Neural progenitor cell (in vitro differentiated cells): ENCODE data around the gene LRBA. TPM values are rescaled to one million over a fixed set of nuclear protein-coding genes. Genes with fewer than 3 reads are reported as not detected.

ENCODE experiments used
- DNase-seq: peaks from one replicate; pipeline ENCODE4 v3.0.0-alpha.2; 2016; ENCODE audit warnings: low spot score
- H2AFZ ChIP-seq: fragments of 200-600 bp; sonication (generic); replicated peaks from 2 replicates; pipeline ENCODE4 v1.6.1; 2016; ENCODE audit warnings: antibody characterized with exemption
- H3F3A ChIP-seq: fragments of 200-600 bp; sonication (generic); 2 replicates; pipeline ENCODE4 v1.6.1; 2016; ENCODE audit warnings: antibody characterized with exemption, low read depth
- H3K27ac ChIP-seq: fragments of 200-600 bp; sonication (generic); 2 replicates; pipeline ENCODE4 v1.5.1; 2016; ENCODE audit warnings: mild to moderate bottlenecking
- H3K27me3 ChIP-seq: fragments of 200-600 bp; sonication (generic); 2 replicates; pipeline ENCODE4 v1.6.1; 2016; ENCODE audit warnings: mild to moderate bottlenecking, moderate library complexity
- H3K36me3 ChIP-seq: fragments of 200-600 bp; sonication (generic); 2 replicates; pipeline ENCODE4 v1.5.1; 2016
- H3K4me1 ChIP-seq: fragments of 200-600 bp; sonication (generic); 2 replicates; pipeline ENCODE4 v1.6.1; 2016; ENCODE audit warnings: mixed run types
- H3K4me2 ChIP-seq: fragments of 200-600 bp; sonication (generic); 2 replicates; pipeline ENCODE4 v1.6.1; 2016
- H3K4me3 ChIP-seq: fragments of 200-600 bp; sonication (generic); 2 replicates; pipeline ENCODE4 v1.5.1; 2016
- H3K79me2 ChIP-seq: fragments of 200-600 bp; sonication (generic); 2 replicates; pipeline ENCODE4 v1.6.1; 2016; ENCODE audit warnings: low read depth
- H3K9ac ChIP-seq: fragments of 200-600 bp; sonication (generic); 2 replicates; pipeline ENCODE4 v1.6.1; 2016
- H3K9me3 ChIP-seq: fragments of 200-600 bp; sonication (generic); 2 replicates; pipeline ENCODE4 v1.5.1; 2016; ENCODE audit warnings: low read depth
- H4K20me1 ChIP-seq: fragments of 200-600 bp; sonication (generic); 2 replicates; pipeline ENCODE4 v1.6.1; 2016; ENCODE audit warnings: low read depth
- H3K27ac Mint-ChIP-seq: 3 replicates; pipeline ENCODE4 v1.8.0; 2021; ENCODE audit warnings: mixed read lengths
- H3K27me3 Mint-ChIP-seq: 2 replicates; pipeline ENCODE4 v1.8.0; 2022; ENCODE audit warnings: low read depth, mild to moderate bottlenecking, inconsistent platforms, moderate library complexity, mixed read lengths; ENCODE audit not compliant: insufficient read depth
- H3K36me3 Mint-ChIP-seq: 3 replicates; pipeline ENCODE4 v1.8.0; 2021; ENCODE audit warnings: mixed read lengths
- H3K4me1 Mint-ChIP-seq: 3 replicates; pipeline ENCODE4 v1.8.0; 2021; ENCODE audit warnings: mixed read lengths
- H3K4me3 Mint-ChIP-seq: 3 replicates; pipeline ENCODE4 v1.8.0; 2021; ENCODE audit warnings: mild to moderate bottlenecking, moderate library complexity, mixed read lengths
- H3K9me3 Mint-ChIP-seq: 3 replicates; pipeline ENCODE4 v1.8.0; 2020; ENCODE audit warnings: mixed read lengths
- EZH2 ChIP-seq: fragments of 200-600 bp; sonication (generic); IDR thresholded peaks from 2 replicates; pipeline ENCODE4 v1.6.1; 2017; ENCODE audit warnings: antibody characterized with exemption, mild to moderate bottlenecking, moderate library complexity
- EZH2phosphoT487 ChIP-seq: fragments of 200-600 bp; sonication (generic); IDR thresholded peaks from 2 replicates; pipeline ENCODE4 v1.6.1; 2017; ENCODE audit warnings: antibody characterized with exemption
- total RNA-seq: library from RNA; depleted of rRNA; stranded (reverse); fragments of >200 nt; gene quantifications from 2 replicates; pipeline ENCODE4 v1.2.3, GENCODE V29; 2015; ENCODE audit warnings: low replicate concordance
- TF ChIP-seq, protein P1 (sequence below): fragments of 200-600 bp; sonication (generic); IDR thresholded peaks from 2 replicates; pipeline ENCODE4 v1.5.1; 2017; ENCODE audit warnings: antibody characterized with exemption, mild to moderate bottlenecking

LRBA gene
- total RNA-seq, 1 donor from 2014 or later = 111 TPM

DNA sequence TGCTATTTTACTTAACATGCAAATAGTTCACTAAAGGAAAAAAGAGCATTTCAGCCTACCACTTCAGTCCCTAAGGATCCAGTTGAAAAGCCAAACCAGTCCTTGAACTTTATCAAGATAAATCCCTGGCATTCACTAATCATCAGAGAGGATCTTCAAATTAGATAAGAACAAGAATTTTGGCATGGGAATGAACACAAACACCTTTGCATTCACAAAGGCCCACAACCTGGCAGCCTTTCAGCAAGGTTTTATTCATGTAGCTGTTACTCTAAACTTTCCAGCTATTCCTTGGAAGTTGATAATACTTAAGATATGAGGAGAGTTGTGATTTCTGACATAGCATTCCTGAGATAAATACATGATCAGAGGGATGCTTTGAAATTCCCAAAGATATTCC is 193.4 kb downstream of the LRBA start:
- H3K9me3 ChIP-seq = no peaks in the 10 kb centered on the region
- no peaks in the 10 kb centered on the region for H3K4me1 ChIP-seq
- H3K27ac ChIP-seq = no peak overlapping the region
- no peaks in the 10 kb centered on the region for H3K9me3 Mint-ChIP-seq
- no peaks in the 10 kb centered on the region for H4K20me1 ChIP-seq
- peaks cover 13% of the 10 kb centered on the region for H3K36me3 Mint-ChIP-seq
- TF ChIP-seq EZH2 (no peak), EZH2phosphoT487 (no peak)
- TF ChIP-seq, protein P1, sequence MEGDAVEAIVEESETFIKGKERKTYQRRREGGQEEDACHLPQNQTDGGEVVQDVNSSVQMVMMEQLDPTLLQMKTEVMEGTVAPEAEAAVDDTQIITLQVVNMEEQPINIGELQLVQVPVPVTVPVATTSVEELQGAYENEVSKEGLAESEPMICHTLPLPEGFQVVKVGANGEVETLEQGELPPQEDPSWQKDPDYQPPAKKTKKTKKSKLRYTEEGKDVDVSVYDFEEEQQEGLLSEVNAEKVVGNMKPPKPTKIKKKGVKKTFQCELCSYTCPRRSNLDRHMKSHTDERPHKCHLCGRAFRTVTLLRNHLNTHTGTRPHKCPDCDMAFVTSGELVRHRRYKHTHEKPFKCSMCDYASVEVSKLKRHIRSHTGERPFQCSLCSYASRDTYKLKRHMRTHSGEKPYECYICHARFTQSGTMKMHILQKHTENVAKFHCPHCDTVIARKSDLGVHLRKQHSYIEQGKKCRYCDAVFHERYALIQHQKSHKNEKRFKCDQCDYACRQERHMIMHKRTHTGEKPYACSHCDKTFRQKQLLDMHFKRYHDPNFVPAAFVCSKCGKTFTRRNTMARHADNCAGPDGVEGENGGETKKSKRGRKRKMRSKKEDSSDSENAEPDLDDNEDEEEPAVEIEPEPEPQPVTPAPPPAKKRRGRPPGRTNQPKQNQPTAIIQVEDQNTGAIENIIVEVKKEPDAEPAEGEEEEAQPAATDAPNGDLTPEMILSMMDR = no peak
- H3F3A ChIP-seq = no peaks in the 10 kb centered on the region
- H3K27ac Mint-ChIP-seq = no peak overlapping the region
- H3K4me1 Mint-ChIP-seq = no peaks in the 10 kb centered on the region
- no peaks in the 10 kb centered on the region for H3K27me3 Mint-ChIP-seq
- H3K36me3 ChIP-seq = no peaks in the 10 kb centered on the region
- H3K79me2 ChIP-seq = no peaks in the 10 kb centered on the region
- no peak overlapping the region for H2AFZ ChIP-seq
- H3K9ac ChIP-seq = no peak overlapping the region
- no peaks in the 10 kb centered on the region for H3K27me3 ChIP-seq
- H3K4me3 ChIP-seq = no peak overlapping the region
- no peak overlapping the region for H3K4me2 ChIP-seq
- no peak for DNase-seq
- H3K4me3 Mint-ChIP-seq = no peak overlapping the region

DNA sequence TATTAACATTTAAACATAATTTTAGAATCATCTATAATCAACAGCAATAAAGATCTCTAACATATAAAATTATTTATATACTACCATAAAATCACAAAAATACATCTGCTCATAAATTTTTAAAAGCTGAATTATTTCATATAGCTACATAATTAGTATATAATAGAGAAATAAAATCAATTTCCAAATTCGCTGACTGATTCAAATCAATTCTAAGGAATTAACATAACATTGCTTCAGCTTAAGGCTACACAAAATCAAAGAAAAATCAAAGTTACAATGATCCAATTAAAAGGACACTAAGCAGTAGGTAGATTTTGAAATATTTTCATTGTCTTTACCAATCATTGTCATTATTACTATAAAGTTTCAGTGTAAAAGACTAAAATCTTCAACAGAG is 194.7 kb downstream of the LRBA start:
- H4K20me1 ChIP-seq = no peaks in the 10 kb centered on the region
- H3K4me3 ChIP-seq = no peak overlapping the region
- Mint-ChIP-seq H3K36me3 (peaks cover 8% of the 10 kb centered on the region), H3K4me3 (no peak overlapping the region), H3K9me3 (no peaks in the 10 kb centered on the region), H3K27me3 (no peaks in the 10 kb centered on the region), H3K4me1 (no peaks in the 10 kb centered on the region), H3K27ac (no peak overlapping the region)
- DNase-seq = no peak
- H3K36me3 ChIP-seq = no peaks in the 10 kb centered on the region
- H3K79me2 ChIP-seq = no peaks in the 10 kb centered on the region
- H3K9me3 ChIP-seq = no peaks in the 10 kb centered on the region
- H3K4me1 ChIP-seq = no peaks in the 10 kb centered on the region
- H3K9ac ChIP-seq = no peak overlapping the region
- no peak overlapping the region for H3K4me2 ChIP-seq
- no peaks in the 10 kb centered on the region for H3F3A ChIP-seq
- H3K27me3 ChIP-seq = no peaks in the 10 kb centered on the region
- H2AFZ ChIP-seq = no peak overlapping the region
- H3K27ac ChIP-seq = no peak overlapping the region
- no peak for TF ChIP-seq EZH2phosphoT487
- TF ChIP-seq EZH2 = no peak
- TF ChIP-seq, protein P1 = no peak

DNA sequence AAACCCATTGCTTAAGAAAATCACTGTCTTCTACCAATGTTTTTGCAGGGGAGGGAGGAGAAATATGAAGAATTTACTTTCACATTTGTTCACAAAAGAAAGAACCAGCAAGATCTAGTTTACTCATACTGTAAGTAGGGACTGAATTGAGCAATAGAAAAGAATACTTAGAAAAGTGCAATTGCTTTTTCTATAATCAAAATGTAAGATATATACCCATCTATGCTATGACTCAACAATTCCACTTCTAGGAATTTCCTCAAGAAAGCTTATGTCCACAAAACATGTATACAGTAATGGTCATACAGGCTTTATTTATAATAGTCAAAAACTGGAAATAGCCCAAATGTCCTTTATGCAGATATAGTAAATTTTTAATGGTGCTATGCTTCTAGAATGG is 196.4 kb downstream of the LRBA start:
- TF ChIP-seq EZH2 (no peak), EZH2phosphoT487 (no peak)
- TF ChIP-seq, protein P1 = no peak
- H3K4me1 ChIP-seq = no peaks in the 10 kb centered on the region
- H3K9ac ChIP-seq = no peak overlapping the region
- H4K20me1 ChIP-seq = no peaks in the 10 kb centered on the region
- no peaks in the 10 kb centered on the region for H3K36me3 ChIP-seq
- no peaks in the 10 kb centered on the region for H3K9me3 Mint-ChIP-seq
- no peak overlapping the region for H2AFZ ChIP-seq
- H3K9me3 ChIP-seq = no peaks in the 10 kb centered on the region
- no peak overlapping the region for H3K27ac ChIP-seq
- no peak overlapping the region for H3K27ac Mint-ChIP-seq
- no peak overlapping the region for H3K4me2 ChIP-seq
- no peak overlapping the region for H3K4me3 Mint-ChIP-seq
- no peaks in the 10 kb centered on the region for H3K79me2 ChIP-seq
- H3K36me3 Mint-ChIP-seq = peaks cover 4% of the 10 kb centered on the region
- DNase-seq = no peak
- H3K4me3 ChIP-seq = no peak overlapping the region
- no peaks in the 10 kb centered on the region for H3K27me3 ChIP-seq
- H3K4me1 Mint-ChIP-seq = no peaks in the 10 kb centered on the region
- no peaks in the 10 kb centered on the region for H3K27me3 Mint-ChIP-seq
- no peaks in the 10 kb centered on the region for H3F3A ChIP-seq
